ENCODE data around the gene SCEL.

- TF ChIP-seq CTCF (IDR thresholded peaks at IDR 0.05; ENCODE audit: low read length) = no peak
- no peak for TF ChIP-seq EZH2phosphoT487 (IDR thresholded peaks at IDR 0.05; ENCODE audit: low read length)
Observed at GRCh38 chr13:77511552-77511951, 24.0 kb upstream of the SCEL start.

Measured in MM.1S (cell line).